Coronary artery (tissue), 2 donors: ENCODE data around the gene KLK2.
"Not testable (repeated sequence)": the region's sequence is repeated elsewhere in the genome, so short reads cannot be mapped to it uniquely, and the experiment has no call there.

Source experiments
- DNase-seq: peaks from one replicate; pipeline ENCODE4 v3.0.0-alpha.2; 2017; ENCODE audit warnings: low spot score
- H3K27ac ChIP-seq, 2 donors: fragments of 200-600 bp; sonication (generic); one replicate each; pipeline ENCODE4 v1.5.1; 2016 to 2019
- H3K4me3 ChIP-seq: fragments of 200-600 bp; sonication (generic); 2 replicates; pipeline ENCODE4 v1.5.1; 2016; ENCODE audit warnings: mild to moderate bottlenecking, moderate library complexity
- CTCF ChIP-seq: fragments of 200-600 bp; sonication (generic); IDR thresholded peaks from one replicate; pipeline ENCODE4 v1.5.1; 2019; ENCODE audit warnings: antibody characterized with exemption

KLK2 gene

GRCh38 chr19:50893047-50893736 lies 20.0 kb downstream of the KLK2 start:
- no peak overlapping the region for H3K27ac ChIP-seq
- no peak for DNase-seq
- no peak for TF ChIP-seq CTCF
- H3K4me3 ChIP-seq = no peak overlapping the region

- no peak for TF ChIP-seq CTCF
- H3K27ac ChIP-seq = no peak overlapping the region
- H3K4me3 ChIP-seq = no peak overlapping the region
- no peak for DNase-seq
These were observed 21.5 kb downstream of the KLK2 start for GRCh38 chr19:50894478-50895356.

- H3K27ac ChIP-seq = not testable (repeated sequence)
These were observed 22.9 kb downstream of the KLK2 start for GRCh38 chr19:50896089-50896590.

GRCh38 chr19:50896591-50897190 lies 23.5 kb downstream of the KLK2 start:
- Histone ChIP-seq H3K4me3 (no peak overlapping the region), H3K27ac (no peak overlapping the region)
- no peak for DNase-seq
- no peak for TF ChIP-seq CTCF

More at GRCh38 chr19:50896089-50896590, 22.9 kb downstream of the KLK2 start:
- not testable (repeated sequence) for H3K4me3 ChIP-seq, DNase-seq

- Histone ChIP-seq H3K27ac (no peak overlapping the region), H3K4me3 (no peak overlapping the region)
- no peak for DNase-seq
- no peak for TF ChIP-seq CTCF
These were observed 24.0 kb downstream of the KLK2 start for GRCh38 chr19:50897191-50897607.

GRCh38 chr19:50897612-50898011 lies 24.4 kb downstream of the KLK2 start:
- Histone ChIP-seq H3K27ac (no peak overlapping the region), H3K4me3 (no peak overlapping the region)
- TF ChIP-seq CTCF = no peak
- DNase-seq = no peak

- no peak for DNase-seq
- TF ChIP-seq CTCF = no peak
- H3K27ac ChIP-seq = no peak overlapping the region
- H3K4me3 ChIP-seq = no peak overlapping the region
These were observed 24.8 kb downstream of the KLK2 start for GRCh38 chr19:50898018-50898417.
